ENCODE results near the gene CMC2.

CMC2 gene

GRCh38 chr16:81000873-81001272 lies 5.8 kb downstream of the CMC2 start:
- Histone ChIP-seq H3K9me3 (ENCODE audit: insufficient read depth, low read length) (no peaks in the 10 kb centered on the region), H3K4me1 (ENCODE audit: insufficient read depth, insufficient read length) (no peaks in the 10 kb centered on the region), H3K27me3 (ENCODE audit: insufficient read depth, insufficient read length) (no peaks in the 10 kb centered on the region), H3K9ac (ENCODE audit: insufficient read length, low read depth) (no peak overlapping the region), H3K36me3 (ENCODE audit: insufficient read depth, insufficient read length, low read length) (peaks cover 13% of the 10 kb centered on the region), H3K4me3 (ENCODE audit: insufficient read length, low read depth) (no peak overlapping the region)
- DNase-seq (ENCODE audit: low read depth, low spot score) = no peak
- TF ChIP-seq YY1 (IDR thresholded peaks at IDR 0.05; ENCODE audit: insufficient read depth, insufficient read length) (no peak), ZNF274 (IDR thresholded peaks at IDR 0.05; ENCODE audit: low read depth, low read length) (no peak), SUZ12 (IDR thresholded peaks at IDR 0.05; ENCODE audit: extremely low read depth, insufficient read depth, insufficient read length) (no peak)

GRCh38 chr16:80997964-80998620 lies 8.6 kb downstream of the CMC2 start:
- peaks cover 15% of the 10 kb centered on the region for H3K36me3 ChIP-seq (ENCODE audit: insufficient read depth, insufficient read length, low read length)
- no peak for TF ChIP-seq ZNF274 (IDR thresholded peaks at IDR 0.05; ENCODE audit: low read depth, low read length)
- no peak for TF ChIP-seq SUZ12 (IDR thresholded peaks at IDR 0.05; ENCODE audit: extremely low read depth, insufficient read depth, insufficient read length)
- no peak for TF ChIP-seq YY1 (IDR thresholded peaks at IDR 0.05; ENCODE audit: insufficient read depth, insufficient read length)
- H3K27me3 ChIP-seq (ENCODE audit: insufficient read depth, insufficient read length) = no peaks in the 10 kb centered on the region
- no peak for DNase-seq (ENCODE audit: low read depth, low spot score)
- H3K9ac ChIP-seq (ENCODE audit: insufficient read length, low read depth) = no peak overlapping the region
- H3K9me3 ChIP-seq (ENCODE audit: insufficient read depth, low read length) = no peaks in the 10 kb centered on the region
- no peak overlapping the region for H3K4me3 ChIP-seq (ENCODE audit: insufficient read length, low read depth)
- no peaks in the 10 kb centered on the region for H3K4me1 ChIP-seq (ENCODE audit: insufficient read depth, insufficient read length)

GRCh38 chr16:80997139-80997798 lies 9.4 kb downstream of the CMC2 start:
- H3K4me1 ChIP-seq (ENCODE audit: insufficient read depth, insufficient read length) = no peaks in the 10 kb centered on the region
- no peak for TF ChIP-seq SUZ12 (IDR thresholded peaks at IDR 0.05; ENCODE audit: extremely low read depth, insufficient read depth, insufficient read length)
- no peak for TF ChIP-seq YY1 (IDR thresholded peaks at IDR 0.05; ENCODE audit: insufficient read depth, insufficient read length)
- no peak for TF ChIP-seq ZNF274 (IDR thresholded peaks at IDR 0.05; ENCODE audit: low read depth, low read length)
- DNase-seq (ENCODE audit: low read depth, low spot score) = no peak
- no peak overlapping the region for H3K4me3 ChIP-seq (ENCODE audit: insufficient read length, low read depth)
- no peaks in the 10 kb centered on the region for H3K9me3 ChIP-seq (ENCODE audit: insufficient read depth, low read length)
- no peaks in the 10 kb centered on the region for H3K27me3 ChIP-seq (ENCODE audit: insufficient read depth, insufficient read length)
- peaks cover 15% of the 10 kb centered on the region for H3K36me3 ChIP-seq (ENCODE audit: insufficient read depth, insufficient read length, low read length)
- H3K9ac ChIP-seq (ENCODE audit: insufficient read length, low read depth) = no peak overlapping the region

GRCh38 chr16:80996688-80997138 lies 10.0 kb downstream of the CMC2 start:
- no peak overlapping the region for H3K9ac ChIP-seq (ENCODE audit: insufficient read length, low read depth)
- peaks cover 17% of the 10 kb centered on the region for H3K36me3 ChIP-seq (ENCODE audit: insufficient read depth, insufficient read length, low read length)
- no peak overlapping the region for H3K4me3 ChIP-seq (ENCODE audit: insufficient read length, low read depth)
- no peaks in the 10 kb centered on the region for H3K4me1 ChIP-seq (ENCODE audit: insufficient read depth, insufficient read length)
- no peaks in the 10 kb centered on the region for H3K9me3 ChIP-seq (ENCODE audit: insufficient read depth, low read length)
- no peak for TF ChIP-seq ZNF274 (IDR thresholded peaks at IDR 0.05; ENCODE audit: low read depth, low read length)
- no peak for DNase-seq (ENCODE audit: low read depth, low spot score)
- no peaks in the 10 kb centered on the region for H3K27me3 ChIP-seq (ENCODE audit: insufficient read depth, insufficient read length)

- Histone ChIP-seq H3K27me3 (ENCODE audit: insufficient read depth, insufficient read length) (no peaks in the 10 kb centered on the region), H3K36me3 (ENCODE audit: insufficient read depth, insufficient read length, low read length) (peaks cover 16% of the 10 kb centered on the region), H3K9me3 (ENCODE audit: insufficient read depth, low read length) (no peaks in the 10 kb centered on the region), H3K4me1 (ENCODE audit: insufficient read depth, insufficient read length) (no peaks in the 10 kb centered on the region), H3K9ac (ENCODE audit: insufficient read length, low read depth) (no peak overlapping the region), H3K4me3 (ENCODE audit: insufficient read length, low read depth) (no peak overlapping the region)
- TF ChIP-seq SUZ12 (IDR thresholded peaks at IDR 0.05; ENCODE audit: extremely low read depth, insufficient read depth, insufficient read length) (no peak), ZNF274 (IDR thresholded peaks at IDR 0.05; ENCODE audit: low read depth, low read length) (no peak), YY1 (IDR thresholded peaks at IDR 0.05; ENCODE audit: insufficient read depth, insufficient read length) (no peak)
- DNase-seq (ENCODE audit: low read depth, low spot score) = no peak
Measured at GRCh38 chr16:80994451-80994850, 12.2 kb downstream of the CMC2 start.

GRCh38 chr16:80993834-80994233 lies 12.9 kb downstream of the CMC2 start:
- DNase-seq (ENCODE audit: low read depth, low spot score) = no peak
- Histone ChIP-seq H3K4me1 (ENCODE audit: insufficient read depth, insufficient read length) (no peaks in the 10 kb centered on the region), H3K4me3 (ENCODE audit: insufficient read length, low read depth) (no peak overlapping the region), H3K27me3 (ENCODE audit: insufficient read depth, insufficient read length) (no peaks in the 10 kb centered on the region), H3K9me3 (ENCODE audit: insufficient read depth, low read length) (no peaks in the 10 kb centered on the region), H3K9ac (ENCODE audit: insufficient read length, low read depth) (no peak overlapping the region), H3K36me3 (ENCODE audit: insufficient read depth, insufficient read length, low read length) (peaks cover 16% of the 10 kb centered on the region)
- no peak for TF ChIP-seq YY1 (IDR thresholded peaks at IDR 0.05; ENCODE audit: insufficient read depth, insufficient read length)
- TF ChIP-seq SUZ12 (IDR thresholded peaks at IDR 0.05; ENCODE audit: extremely low read depth, insufficient read depth, insufficient read length) = no peak
- no peak for TF ChIP-seq ZNF274 (IDR thresholded peaks at IDR 0.05; ENCODE audit: low read depth, low read length)

- H3K27me3 ChIP-seq (ENCODE audit: insufficient read depth, insufficient read length) = no peaks in the 10 kb centered on the region
- H3K4me1 ChIP-seq (ENCODE audit: insufficient read depth, insufficient read length) = no peaks in the 10 kb centered on the region
- H3K9me3 ChIP-seq (ENCODE audit: insufficient read depth, low read length) = no peaks in the 10 kb centered on the region
- TF ChIP-seq ZNF274 (IDR thresholded peaks at IDR 0.05; ENCODE audit: low read depth, low read length) (no peak), YY1 (IDR thresholded peaks at IDR 0.05; ENCODE audit: insufficient read depth, insufficient read length) (no peak), SUZ12 (IDR thresholded peaks at IDR 0.05; ENCODE audit: extremely low read depth, insufficient read depth, insufficient read length) (no peak)
- no peak overlapping the region for H3K4me3 ChIP-seq (ENCODE audit: insufficient read length, low read depth)
- no peak for DNase-seq (ENCODE audit: low read depth, low spot score)
- no peak overlapping the region for H3K9ac ChIP-seq (ENCODE audit: insufficient read length, low read depth)
- H3K36me3 ChIP-seq (ENCODE audit: insufficient read depth, insufficient read length, low read length) = peaks cover 16% of the 10 kb centered on the region
Measured at GRCh38 chr16:80993307-80993706, 13.4 kb downstream of the CMC2 start.

Measured in NT2/D1 (cell line).